Natural killer cell (primary cell): ENCODE results near the gene HCRTR1. TPM values are rescaled to one million over a fixed set of nuclear protein-coding genes. Genes with fewer than 3 reads are reported as not detected.

ENCODE experiments used
- ATAC-seq, 3 donors: fragments of 150-1000 bp in 2 of 3; fragments of 200-7000 bp in 1 of 3; cut with Tn5 transposase; 1 replicate in 1 of 3; 2 replicates in 2 of 3; pipeline ENCODE4 v1.10.0; 2021; ENCODE audit warnings: mild to moderate bottlenecking in 2 of 3, moderate library complexity in 2 of 3
- DNase-seq, 2 donors: peaks; one replicate each; pipeline versions ENCODE4 v3.0.0 to v3.0.0-alpha.2; 2013 to 2021; ENCODE audit warnings: mixed read lengths in 1 of 2
- H3K27ac ChIP-seq: one replicate; pipeline ENCODE4 v1.5.1; 2013; ENCODE audit warnings: mild to moderate bottlenecking, low read length
- H3K27me3 ChIP-seq: one replicate; pipeline ENCODE4 v1.6.1; 2013; ENCODE audit warnings: low read length; ENCODE audit not compliant: control insufficient read depth, insufficient read depth
- H3K36me3 ChIP-seq: one replicate; pipeline ENCODE4 v1.6.1; 2013; ENCODE audit warnings: low read length; ENCODE audit not compliant: control insufficient read depth, insufficient read depth
- H3K4me1 ChIP-seq: one replicate; pipeline ENCODE4 v1.6.1; 2013; ENCODE audit warnings: low read length; ENCODE audit not compliant: control insufficient read depth, insufficient read depth
- H3K4me3 ChIP-seq: one replicate; pipeline ENCODE4 v1.5.1; 2013; ENCODE audit warnings: low read length
- H3K9me3 ChIP-seq: one replicate; pipeline ENCODE4 v1.6.1; 2013; ENCODE audit warnings: low read length; ENCODE audit not compliant: control insufficient read depth, insufficient read depth
- H3K27ac Mint-ChIP-seq, 2 donors: one replicate each; pipeline ENCODE4 v1.8.0; 2022; ENCODE audit warnings: mild to moderate bottlenecking in 2 of 2, mixed read lengths in 2 of 2, moderate library complexity in 1 of 2
- H3K27me3 Mint-ChIP-seq, 2 donors: one replicate each; pipeline ENCODE4 v1.8.0; 2022; ENCODE audit warnings: low read depth in 2 of 2, mixed read lengths in 2 of 2
- H3K36me3 Mint-ChIP-seq: one replicate; pipeline ENCODE4 v1.8.0; 2022; ENCODE audit warnings: mixed read lengths
- H3K4me1 Mint-ChIP-seq, 2 donors: one replicate each; pipeline ENCODE4 v1.8.0; 2022; ENCODE audit warnings: mixed read lengths in 2 of 2
- H3K4me3 Mint-ChIP-seq: one replicate; pipeline ENCODE4 v1.8.0; 2022; ENCODE audit warnings: mild to moderate bottlenecking, moderate library complexity, mixed read lengths
- H3K9me3 Mint-ChIP-seq, 2 donors: one replicate each; pipeline ENCODE4 v1.8.0; 2022; ENCODE audit warnings: mixed read lengths in 2 of 2
- CTCF ChIP-seq: fragments of 200-600 bp; IDR thresholded peaks from one replicate; pipeline ENCODE4 v1.8.0; 2022; ENCODE audit warnings: antibody characterized with exemption
- WGBS: methylation state at CpG from one replicate; pipeline ENCODE4 v1.1.7; 2013; ENCODE audit warnings: missing lambda C conversion rate; ENCODE audit not compliant: insufficient coverage; 5-methylcytosine and 5-hydroxymethylcytosine counted together
- intact Hi-C: fragments of 100-400 bp; cut with micrococcal nuclease; formaldehyde crosslinking; loops from one replicate; pipeline ENCODE4 v1.14.2; 2022
- total RNA-seq, 4 donors: library from RNA; stranded (reverse); fragments of 120-200 nt in 1 of 4; gene quantifications; one replicate each; pipeline versions ENCODE4 v1.2.3 to v1.2.4, GENCODE V29; 2013 to 2022

Gene HCRTR1
- total RNA-seq, 3 donors from 2014 or later (not counting 1 experiment from before 2014, with no cell fraction given) = not detected

- DNase-seq = no peak
- Mint-ChIP-seq H3K27me3 (peaks cover 15 to 23% of the 10 kb centered on the region in 2 donors), H3K9me3 (no peaks in the 10 kb centered on the region), H3K36me3 (no peaks in the 10 kb centered on the region), H3K27ac (no peak overlapping the region), H3K4me1 (peaks cover 7 to 9% of the 10 kb centered on the region in 2 donors), H3K4me3 (no peak overlapping the region)
- ATAC-seq = no peak
- Histone ChIP-seq H3K36me3 (no peaks in the 10 kb centered on the region), H3K27me3 (peaks cover 4% of the 10 kb centered on the region), H3K4me1 (peaks cover 9% of the 10 kb centered on the region), H3K4me3 (no peak overlapping the region), H3K27ac (no peak overlapping the region), H3K9me3 (no peaks in the 10 kb centered on the region)
- no peak for TF ChIP-seq CTCF
- 83% methylated on average over 8 of the region's 8 CpGs for WGBS
- intact Hi-C loops = no loop called here
Observed at GRCh38 chr1:31674626-31675025, 57.1 kb downstream of the HCRTR1 start.

- H3K27ac ChIP-seq = no peak overlapping the region
- H3K9me3 ChIP-seq = no peaks in the 10 kb centered on the region
- H3K36me3 Mint-ChIP-seq = no peaks in the 10 kb centered on the region
- peaks cover 3% of the 10 kb centered on the region in 2 donors for H3K4me1 Mint-ChIP-seq
- no peaks in the 10 kb centered on the region for H3K36me3 ChIP-seq
- DNase-seq = no peak
- H3K27me3 ChIP-seq = no peaks in the 10 kb centered on the region
- TF ChIP-seq CTCF = no peak
- H3K27me3 Mint-ChIP-seq = peaks cover 10 to 17% of the 10 kb centered on the region in 2 donors
- no peaks in the 10 kb centered on the region for H3K9me3 Mint-ChIP-seq
- WGBS = 83% methylated on average over 7 of the region's 7 CpGs
- H3K4me1 ChIP-seq = peaks cover 4% of the 10 kb centered on the region
- intact Hi-C loops = no loop called here
- ATAC-seq = no peak
- H3K4me3 ChIP-seq = no peak overlapping the region
- no peak overlapping the region for H3K27ac Mint-ChIP-seq
- no peak overlapping the region for H3K4me3 Mint-ChIP-seq
Observed at GRCh38 chr1:31675161-31675560, 57.7 kb downstream of the HCRTR1 start.

- H3K4me1 ChIP-seq = no peaks in the 10 kb centered on the region
- no peaks in the 10 kb centered on the region for H3K27me3 ChIP-seq
- H3K9me3 Mint-ChIP-seq = no peaks in the 10 kb centered on the region
- no peaks in the 10 kb centered on the region for H3K36me3 ChIP-seq
- H3K4me1 Mint-ChIP-seq = no peaks in the 10 kb centered on the region
- H3K27ac ChIP-seq = no peak overlapping the region
- DNase-seq = no peak
- no peak for TF ChIP-seq CTCF
- intact Hi-C loops = no loop called here
- no peaks in the 10 kb centered on the region for H3K9me3 ChIP-seq
- ATAC-seq = no peak
- no peak overlapping the region for H3K4me3 ChIP-seq
- no peak overlapping the region for H3K27ac Mint-ChIP-seq
- peaks cover 8 to 12% of the 10 kb centered on the region in 2 donors for H3K27me3 Mint-ChIP-seq
- no peak overlapping the region for H3K4me3 Mint-ChIP-seq
- no peaks in the 10 kb centered on the region for H3K36me3 Mint-ChIP-seq
- 87% methylated on average over 14 of the region's 14 CpGs for WGBS
Observed at GRCh38 chr1:31675756-31676155, 58.3 kb downstream of the HCRTR1 start.

Other genes starting within 250 kb of the HCRTR1 start
- gene FABP3, start 244.6 kb upstream of the HCRTR1 start, total RNA-seq = not detected
- 1 to 10 TPM in 1 of 3 donors, under 1 TPM in 2; 0.25 to 1.1 (median 0.40) TPM for gene SERINC2, start 204.5 kb upstream of the HCRTR1 start, total RNA-seq
- gene TINAGL1, start 41.2 kb upstream of the HCRTR1 start, total RNA-seq = not detected
- 10 to 100 TPM; 48.9 to 62.8 (median 49.9) TPM for gene PEF1, start 27.2 kb downstream of the HCRTR1 start, total RNA-seq
- under 1 TPM in 1 of 3 donors, not detected in 2; 0.14 TPM for gene COL16A1, start 86.3 kb downstream of the HCRTR1 start, total RNA-seq
- gene ADGRB2, start 146.7 kb downstream of the HCRTR1 start, total RNA-seq = 10 to 100 TPM in 2 of 3 donors, 1 to 10 TPM in 1; 7.6 to 19.9 (median 12.8) TPM
- under 1 TPM in 2 of 3 donors, not detected in 1; 0.54 to 0.68 TPM for gene SPOCD1, start 198.3 kb downstream of the HCRTR1 start, total RNA-seq